Head of caudate nucleus (tissue), 42 donors: ENCODE data around the gene ANK3.
A peak's percentile ranks its signal among the peaks of the same experiment; 100 is the strongest.

ENCODE experiments used
- DNase-seq, 42 donors: peaks; one replicate each; pipeline versions ENCODE4 v3.0.0 to v3.0.0-alpha.2; 2020 to 2021; ENCODE audit warnings: mixed read lengths in 7 of 42
- intact Hi-C: fragments of 100-400 bp; cut with DNase I; formaldehyde crosslinking; loops from one replicate; pipeline ENCODE4 v1.15.0; 2022

Gene ANK3

GRCh38 chr10:60389413-60390025 lies at the start of gene ANK3:
TSS of gene ANK3 (minus strand) at chr10:60389875. CDS start at chr10:60389538, 337 bp downstream.
- intact Hi-C loops = loop anchor here (5.0 kb wide), 1 partner anchor 37 kb away; no protein-coding TSS in a partner anchor
- peak in 10 of 42 donors; percentile 35 to 66 (median 50) for DNase-seq

- peak in 35 of 42 donors; percentile 15 to 85 (median 58) for DNase-seq
Measured at GRCh38 chr10:60434418-60435046, 44.9 kb upstream of the ANK3 start.

GRCh38 chr10:60433684-60434083 lies 44.0 kb upstream of the ANK3 start:
- no peak for DNase-seq
- intact Hi-C loops = loop anchor here (10.0 kb wide), 1 partner anchor 229 kb away; no protein-coding TSS in a partner anchor

More at GRCh38 chr10:60434418-60435046, 44.9 kb upstream of the ANK3 start:
- intact Hi-C loops = loop anchor here (10.0 kb wide), 1 partner anchor 230 kb away; no protein-coding TSS in a partner anchor

- DNase-seq = no peak
- intact Hi-C loops = loop anchor here (10.0 kb wide), 1 partner anchor 226 kb away; no protein-coding TSS in a partner anchor
Measured at GRCh38 chr10:60430836-60431597, 41.3 kb upstream of the ANK3 start.

- DNase-seq = no peak
- intact Hi-C loops = loop anchor here (10.0 kb wide), 1 partner anchor 225 kb away; no protein-coding TSS in a partner anchor
Measured at GRCh38 chr10:60430017-60430416, 40.3 kb upstream of the ANK3 start.

GRCh38 chr10:60429084-60429849 lies 39.6 kb upstream of the ANK3 start:
- intact Hi-C loops = no loop called here
- DNase-seq = no peak

GRCh38 chr10:60428387-60428737 lies 38.7 kb upstream of the ANK3 start:
- intact Hi-C loops = no loop called here
- DNase-seq = no peak

GRCh38 chr10:60427709-60428386 lies 38.2 kb upstream of the ANK3 start:
- intact Hi-C loops = no loop called here
- no peak for DNase-seq

- intact Hi-C loops = no loop called here
- DNase-seq = no peak
Measured at GRCh38 chr10:60427148-60427547, 37.5 kb upstream of the ANK3 start.

- DNase-seq = no peak
- intact Hi-C loops = no loop called here
Measured at GRCh38 chr10:60426425-60426824, 36.8 kb upstream of the ANK3 start.

GRCh38 chr10:60425392-60426110 lies 35.9 kb upstream of the ANK3 start:
- intact Hi-C loops = no loop called here
- DNase-seq = no peak

GRCh38 chr10:60424971-60425370 lies 35.3 kb upstream of the ANK3 start:
- intact Hi-C loops = no loop called here
- DNase-seq = peak in 19 of 42 donors; percentile 18 to 69 (median 34)

- intact Hi-C loops = no loop called here
Measured at GRCh38 chr10:60423920-60424319, 34.2 kb upstream of the ANK3 start.

GRCh38 chr10:60422809-60423208 lies 33.1 kb upstream of the ANK3 start:
- no peak for DNase-seq
- intact Hi-C loops = no loop called here

More at GRCh38 chr10:60423920-60424319, 34.2 kb upstream of the ANK3 start:
- DNase-seq = no peak

- intact Hi-C loops = no loop called here
- no peak for DNase-seq
Measured at GRCh38 chr10:60420991-60421894, 31.6 kb upstream of the ANK3 start.

GRCh38 chr10:60419249-60419648 lies 29.6 kb upstream of the ANK3 start:
- no peak for DNase-seq
- intact Hi-C loops = no loop called here

- intact Hi-C loops = no loop called here
- DNase-seq = no peak
Measured at GRCh38 chr10:60417901-60418300, 28.2 kb upstream of the ANK3 start.
